ENCODE data around the gene EMP2. TPM values are rescaled to one million over a fixed set of nuclear protein-coding genes. Genes with fewer than 3 reads are reported as not detected.
A peak's percentile ranks its signal among the peaks of the same experiment; 100 is the strongest.

The EMP2 gene
- total RNA-seq, 6 experiments from 2014 or later = 38.5 to 95.6 (median 58.4) TPM

DNA sequence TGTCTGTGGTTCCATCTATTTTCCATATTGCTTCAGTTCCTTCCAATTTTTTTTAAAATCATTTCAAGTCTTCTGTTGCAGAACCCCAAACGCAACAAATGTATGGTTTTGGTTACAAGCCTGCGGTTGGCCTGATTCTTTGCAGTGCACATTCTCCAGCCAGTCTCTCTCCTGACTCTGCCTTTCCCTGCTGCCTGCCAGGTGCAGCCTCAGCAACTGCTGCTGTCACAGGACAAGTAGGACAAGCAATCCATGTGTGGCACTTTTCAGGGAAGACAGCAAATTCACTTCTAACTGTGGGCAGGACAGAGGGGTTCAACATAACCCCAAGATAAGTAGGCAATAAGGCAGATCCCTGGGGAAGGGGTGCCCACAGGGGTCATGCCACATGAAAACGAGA is 24.2 kb downstream of the EMP2 start:
- H3K4me1 ChIP-seq = peaks cover 0 to 24% (median 6%) of the 10 kb centered on the region in 4 donors
- peak overlapping the region in 1 of 3 donors; percentile 2 for H3K27ac ChIP-seq
- no peaks in the 10 kb centered on the region for H3K27me3 ChIP-seq
- H3K9me3 ChIP-seq = peaks cover 0 to 4% (median 0%) of the 10 kb centered on the region in 4 donors
- H3K36me3 ChIP-seq = no peaks in the 10 kb centered on the region
- ATAC-seq (no peak), DNase-seq (no peak)
- intact Hi-C loops (cut with DNase I) = no loop called here
- TF ChIP-seq POLR2A (IDR thresholded peaks at IDR 0.05) = no peak
- TF ChIP-seq, protein P1, sequence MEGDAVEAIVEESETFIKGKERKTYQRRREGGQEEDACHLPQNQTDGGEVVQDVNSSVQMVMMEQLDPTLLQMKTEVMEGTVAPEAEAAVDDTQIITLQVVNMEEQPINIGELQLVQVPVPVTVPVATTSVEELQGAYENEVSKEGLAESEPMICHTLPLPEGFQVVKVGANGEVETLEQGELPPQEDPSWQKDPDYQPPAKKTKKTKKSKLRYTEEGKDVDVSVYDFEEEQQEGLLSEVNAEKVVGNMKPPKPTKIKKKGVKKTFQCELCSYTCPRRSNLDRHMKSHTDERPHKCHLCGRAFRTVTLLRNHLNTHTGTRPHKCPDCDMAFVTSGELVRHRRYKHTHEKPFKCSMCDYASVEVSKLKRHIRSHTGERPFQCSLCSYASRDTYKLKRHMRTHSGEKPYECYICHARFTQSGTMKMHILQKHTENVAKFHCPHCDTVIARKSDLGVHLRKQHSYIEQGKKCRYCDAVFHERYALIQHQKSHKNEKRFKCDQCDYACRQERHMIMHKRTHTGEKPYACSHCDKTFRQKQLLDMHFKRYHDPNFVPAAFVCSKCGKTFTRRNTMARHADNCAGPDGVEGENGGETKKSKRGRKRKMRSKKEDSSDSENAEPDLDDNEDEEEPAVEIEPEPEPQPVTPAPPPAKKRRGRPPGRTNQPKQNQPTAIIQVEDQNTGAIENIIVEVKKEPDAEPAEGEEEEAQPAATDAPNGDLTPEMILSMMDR (IDR thresholded peaks at IDR 0.05) = no peak
- no peak overlapping the region for H3K4me3 ChIP-seq
- 90% methylated on average over 3 of the region's 3 CpGs for WGBS (ENCODE audit: insufficient coverage, low coverage, low lambda C conversion rate, missing lambda C conversion rate)

DNA sequence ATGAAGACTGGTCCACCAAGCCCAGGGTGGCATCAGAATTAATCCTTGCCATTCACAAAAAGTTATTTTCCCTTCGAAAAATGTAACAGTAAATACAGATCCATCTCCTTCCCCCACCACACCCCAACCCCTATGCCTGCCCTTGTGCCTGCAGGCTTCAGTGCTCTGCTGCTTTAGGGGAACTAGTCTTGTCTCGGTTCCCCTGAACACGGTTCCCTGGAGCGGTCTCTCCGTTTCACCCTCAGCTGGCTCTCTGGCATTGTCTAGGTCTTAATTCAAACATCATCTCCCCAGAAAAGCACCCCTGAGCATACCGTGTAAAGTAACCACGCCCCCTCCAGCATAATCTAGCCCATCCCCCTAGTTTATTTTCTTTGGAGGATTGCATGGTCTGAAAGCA is 25.8 kb downstream of the EMP2 start:
- no peak for ATAC-seq
- H3K27ac ChIP-seq = no peak overlapping the region
- WGBS (ENCODE audit: insufficient coverage, low coverage, low lambda C conversion rate, missing lambda C conversion rate) = 87% methylated on average over 7 of the region's 7 CpGs
- no peak for DNase-seq
- no peaks in the 10 kb centered on the region for H3K36me3 ChIP-seq
- peaks cover 0 to 22% (median 3%) of the 10 kb centered on the region in 4 donors for H3K4me1 ChIP-seq
- intact Hi-C loops (cut with DNase I) = no loop called here
- no peak overlapping the region for H3K4me3 ChIP-seq
- TF ChIP-seq POLR2A (IDR thresholded peaks at IDR 0.05) = no peak
- TF ChIP-seq, protein P1 (IDR thresholded peaks at IDR 0.05) = no peak
- H3K9me3 ChIP-seq = peaks cover 0 to 4% (median 0%) of the 10 kb centered on the region in 4 donors
- no peaks in the 10 kb centered on the region for H3K27me3 ChIP-seq

DNA sequence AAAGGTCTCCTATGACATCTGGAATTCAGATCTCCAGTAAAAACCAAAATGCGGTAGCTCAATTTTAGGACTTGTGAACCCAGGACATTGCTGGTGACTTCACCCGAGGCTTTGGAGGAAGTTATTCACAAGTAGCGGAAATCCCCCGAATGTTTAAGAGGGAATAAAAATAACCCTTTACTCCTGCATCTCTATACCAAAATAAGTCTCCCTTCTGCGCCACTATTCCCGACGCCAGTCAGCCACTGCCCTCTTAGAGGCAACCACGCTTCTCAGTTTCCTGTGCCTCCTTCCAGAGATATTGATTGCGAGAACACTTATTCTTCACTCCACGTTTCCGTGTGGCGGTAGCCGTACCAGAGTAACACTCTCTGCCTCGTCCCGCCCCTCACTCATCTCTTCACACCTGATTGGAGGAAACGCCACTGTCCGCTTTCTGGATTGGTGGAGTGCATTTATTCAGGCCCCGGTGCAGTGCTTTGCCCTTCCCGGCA is 27.4 kb downstream of the EMP2 start:
- ATAC-seq (peak; percentile 62 to 85 (median 66)), DNase-seq (peak in 1 of 3 donors; percentile 30)
- Histone ChIP-seq H3K4me3 (no peak overlapping the region), H3K27ac (no peak overlapping the region), H3K9me3 (peaks cover 0 to 8% (median 2%) of the 10 kb centered on the region in 4 donors), H3K27me3 (no peaks in the 10 kb centered on the region), H3K4me1 (peaks cover 0 to 16% (median 2%) of the 10 kb centered on the region in 4 donors), H3K36me3 (no peaks in the 10 kb centered on the region)
- intact Hi-C loops (cut with DNase I) = no loop called here
- TF ChIP-seq POLR2A (IDR thresholded peaks at IDR 0.05) = no peak
- TF ChIP-seq, protein P1 (IDR thresholded peaks at IDR 0.05) = no peak
- WGBS (ENCODE audit: insufficient coverage, low coverage, low lambda C conversion rate, missing lambda C conversion rate) = 64% methylated on average over 17 of the region's 19 CpGs

DNA sequence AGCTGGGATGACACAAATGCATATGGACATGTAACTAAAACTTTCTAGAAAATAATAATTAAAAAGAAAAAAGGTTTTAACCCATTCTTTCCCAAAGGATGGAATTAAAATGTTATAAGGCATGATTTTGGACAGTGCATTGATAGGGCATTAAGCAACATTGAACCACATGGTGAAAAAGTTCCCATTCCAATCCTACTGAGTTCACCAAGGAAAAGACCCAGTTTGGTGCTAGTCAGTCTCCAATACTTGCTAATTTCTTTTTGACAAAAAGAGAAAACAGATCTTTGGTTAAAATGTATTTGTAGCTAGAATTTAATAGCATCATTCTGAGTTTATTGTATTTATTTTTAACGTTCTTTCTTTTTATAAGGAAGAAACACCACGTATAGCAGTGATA is 28.1 kb downstream of the EMP2 start:
- H3K4me1 ChIP-seq = peaks cover 0 to 8% (median 0%) of the 10 kb centered on the region in 4 donors
- intact Hi-C loops (cut with DNase I) = no loop called here
- TF ChIP-seq, protein P1 (IDR thresholded peaks at IDR 0.05) = no peak
- no peak for TF ChIP-seq POLR2A (IDR thresholded peaks at IDR 0.05)
- H3K9me3 ChIP-seq = peaks cover 0 to 8% (median 2%) of the 10 kb centered on the region in 4 donors
- DNase-seq (no peak), ATAC-seq (no peak)
- no peak overlapping the region for H3K27ac ChIP-seq
- H3K4me3 ChIP-seq = no peak overlapping the region
- 83% methylated on average over 2 of the region's 2 CpGs for WGBS (ENCODE audit: insufficient coverage, low coverage, low lambda C conversion rate, missing lambda C conversion rate)
- no peaks in the 10 kb centered on the region for H3K27me3 ChIP-seq
- H3K36me3 ChIP-seq = peaks cover 0 to 5% (median 1%) of the 10 kb centered on the region in 4 donors
